Measurements from ENCODE around the gene CRYAB.

DNA sequence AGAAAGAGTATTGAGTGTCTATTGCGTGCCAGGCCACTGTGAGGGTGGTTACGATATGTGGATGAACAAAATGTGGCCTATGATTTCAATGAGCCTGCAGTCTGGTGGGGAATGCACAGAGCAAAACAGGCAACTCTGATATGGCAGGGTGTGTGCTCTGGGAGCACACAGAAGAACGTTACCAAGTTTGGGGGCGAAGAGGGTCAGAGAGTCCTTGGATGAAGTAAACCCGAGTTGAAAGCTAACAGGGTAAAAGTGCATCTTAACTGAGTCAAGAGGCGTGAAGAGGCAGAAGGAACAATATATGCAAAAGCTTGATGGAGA is 32.0 kb downstream of the CRYAB start:
- TF ChIP-seq, protein P1, sequence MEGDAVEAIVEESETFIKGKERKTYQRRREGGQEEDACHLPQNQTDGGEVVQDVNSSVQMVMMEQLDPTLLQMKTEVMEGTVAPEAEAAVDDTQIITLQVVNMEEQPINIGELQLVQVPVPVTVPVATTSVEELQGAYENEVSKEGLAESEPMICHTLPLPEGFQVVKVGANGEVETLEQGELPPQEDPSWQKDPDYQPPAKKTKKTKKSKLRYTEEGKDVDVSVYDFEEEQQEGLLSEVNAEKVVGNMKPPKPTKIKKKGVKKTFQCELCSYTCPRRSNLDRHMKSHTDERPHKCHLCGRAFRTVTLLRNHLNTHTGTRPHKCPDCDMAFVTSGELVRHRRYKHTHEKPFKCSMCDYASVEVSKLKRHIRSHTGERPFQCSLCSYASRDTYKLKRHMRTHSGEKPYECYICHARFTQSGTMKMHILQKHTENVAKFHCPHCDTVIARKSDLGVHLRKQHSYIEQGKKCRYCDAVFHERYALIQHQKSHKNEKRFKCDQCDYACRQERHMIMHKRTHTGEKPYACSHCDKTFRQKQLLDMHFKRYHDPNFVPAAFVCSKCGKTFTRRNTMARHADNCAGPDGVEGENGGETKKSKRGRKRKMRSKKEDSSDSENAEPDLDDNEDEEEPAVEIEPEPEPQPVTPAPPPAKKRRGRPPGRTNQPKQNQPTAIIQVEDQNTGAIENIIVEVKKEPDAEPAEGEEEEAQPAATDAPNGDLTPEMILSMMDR (IDR thresholded peaks at IDR 0.05; ENCODE audit: poor library complexity) = no peak
- TF ChIP-seq EZH2 (IDR thresholded peaks at IDR 0.05; ENCODE audit: borderline replicate concordance) (no peak), EZH2phosphoT487 (IDR thresholded peaks at IDR 0.05; ENCODE audit: low read depth, severe bottlenecking, unreplicated experiment) (no peak)
